Fibroblast of lung (primary cell): ENCODE data around the gene CDC42SE2.

Source experiments
- EZH2 ChIP-seq: IDR thresholded peaks from 2 replicates; pipeline ENCODE4 v1.5.1; 2012; ENCODE audit warnings: low read length, control low read depth, mild to moderate bottlenecking; ENCODE audit errors: missing control alignments
- TF ChIP-seq, protein P1 (sequence below), 2 donors: IDR thresholded peaks in 1 of 2; conservative IDR thresholded peaks in 1 of 2; 1 replicate in 1 of 2; 2 replicates in 1 of 2; pipeline ENCODE4 v1.5.1; 2011 to 2012; ENCODE audit warnings: low read length in 2 of 2, control low read depth in 1 of 2, inconsistent platforms in 1 of 2, low read depth in 1 of 2, mild to moderate bottlenecking in 1 of 2

DNA sequence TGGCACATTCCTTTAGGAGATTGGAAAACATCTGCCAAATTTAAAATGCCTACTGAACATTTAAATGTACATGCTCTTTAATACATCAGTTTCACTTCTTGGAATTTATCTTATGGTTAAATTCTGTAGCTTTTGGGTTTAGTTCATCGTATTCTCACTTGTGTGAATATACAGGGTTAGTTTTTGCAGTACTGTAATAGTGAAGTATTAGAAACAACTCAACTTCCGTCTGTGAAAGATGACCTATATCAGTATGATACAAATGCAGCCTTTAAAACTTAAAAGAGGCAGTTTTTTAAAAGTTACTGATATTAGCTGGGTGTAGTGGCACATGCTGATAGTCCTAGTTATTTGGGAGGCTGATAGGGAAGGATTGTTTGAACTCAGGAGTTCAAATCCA is 57.2 kb downstream of the CDC42SE2 start:
- no peak for TF ChIP-seq EZH2
- TF ChIP-seq, protein P1, sequence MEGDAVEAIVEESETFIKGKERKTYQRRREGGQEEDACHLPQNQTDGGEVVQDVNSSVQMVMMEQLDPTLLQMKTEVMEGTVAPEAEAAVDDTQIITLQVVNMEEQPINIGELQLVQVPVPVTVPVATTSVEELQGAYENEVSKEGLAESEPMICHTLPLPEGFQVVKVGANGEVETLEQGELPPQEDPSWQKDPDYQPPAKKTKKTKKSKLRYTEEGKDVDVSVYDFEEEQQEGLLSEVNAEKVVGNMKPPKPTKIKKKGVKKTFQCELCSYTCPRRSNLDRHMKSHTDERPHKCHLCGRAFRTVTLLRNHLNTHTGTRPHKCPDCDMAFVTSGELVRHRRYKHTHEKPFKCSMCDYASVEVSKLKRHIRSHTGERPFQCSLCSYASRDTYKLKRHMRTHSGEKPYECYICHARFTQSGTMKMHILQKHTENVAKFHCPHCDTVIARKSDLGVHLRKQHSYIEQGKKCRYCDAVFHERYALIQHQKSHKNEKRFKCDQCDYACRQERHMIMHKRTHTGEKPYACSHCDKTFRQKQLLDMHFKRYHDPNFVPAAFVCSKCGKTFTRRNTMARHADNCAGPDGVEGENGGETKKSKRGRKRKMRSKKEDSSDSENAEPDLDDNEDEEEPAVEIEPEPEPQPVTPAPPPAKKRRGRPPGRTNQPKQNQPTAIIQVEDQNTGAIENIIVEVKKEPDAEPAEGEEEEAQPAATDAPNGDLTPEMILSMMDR (conservative IDR thresholded peaks at IDR 0.05 in 1 of 2, IDR thresholded peaks at IDR 0.05 in 1 of 2; ENCODE audit: low read depth in 1 of 2, low read length in 2 of 2), result no peak
